ENCODE data around the gene MRTFB.

DNA sequence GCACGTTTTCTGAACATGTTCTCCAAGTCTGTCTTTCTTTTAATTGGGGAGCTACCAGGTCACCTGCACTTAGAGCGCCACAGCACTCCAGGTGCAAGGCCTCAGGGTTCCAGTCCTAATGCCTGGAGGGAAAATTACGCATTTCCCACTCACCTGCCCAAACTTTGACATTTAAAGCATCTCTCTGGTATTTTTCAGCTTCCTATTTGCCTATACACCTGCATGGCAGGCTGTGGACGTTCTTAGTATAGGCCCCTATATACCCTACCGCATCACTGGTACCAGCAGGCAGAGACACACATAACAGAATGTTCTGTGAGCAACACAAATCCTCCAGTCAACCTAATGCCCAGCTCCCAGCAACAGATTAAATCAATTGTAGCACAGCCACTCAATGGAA lies 213.3 kb downstream of the MRTFB start:
- TF ChIP-seq, protein P1, sequence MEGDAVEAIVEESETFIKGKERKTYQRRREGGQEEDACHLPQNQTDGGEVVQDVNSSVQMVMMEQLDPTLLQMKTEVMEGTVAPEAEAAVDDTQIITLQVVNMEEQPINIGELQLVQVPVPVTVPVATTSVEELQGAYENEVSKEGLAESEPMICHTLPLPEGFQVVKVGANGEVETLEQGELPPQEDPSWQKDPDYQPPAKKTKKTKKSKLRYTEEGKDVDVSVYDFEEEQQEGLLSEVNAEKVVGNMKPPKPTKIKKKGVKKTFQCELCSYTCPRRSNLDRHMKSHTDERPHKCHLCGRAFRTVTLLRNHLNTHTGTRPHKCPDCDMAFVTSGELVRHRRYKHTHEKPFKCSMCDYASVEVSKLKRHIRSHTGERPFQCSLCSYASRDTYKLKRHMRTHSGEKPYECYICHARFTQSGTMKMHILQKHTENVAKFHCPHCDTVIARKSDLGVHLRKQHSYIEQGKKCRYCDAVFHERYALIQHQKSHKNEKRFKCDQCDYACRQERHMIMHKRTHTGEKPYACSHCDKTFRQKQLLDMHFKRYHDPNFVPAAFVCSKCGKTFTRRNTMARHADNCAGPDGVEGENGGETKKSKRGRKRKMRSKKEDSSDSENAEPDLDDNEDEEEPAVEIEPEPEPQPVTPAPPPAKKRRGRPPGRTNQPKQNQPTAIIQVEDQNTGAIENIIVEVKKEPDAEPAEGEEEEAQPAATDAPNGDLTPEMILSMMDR (IDR thresholded peaks at IDR 0.05), result no peak
- no peak for TF ChIP-seq POLR2A (IDR thresholded peaks at IDR 0.05)

All from lower leg skin (tissue), 3 donors.